Astrocyte (in vitro differentiated cells and primary cell): ENCODE data around the gene ARID5A. TPM values are rescaled to one million over a fixed set of nuclear protein-coding genes. Genes with fewer than 3 reads are reported as not detected.

Experiments
- DNase-seq: peaks from one replicate; pipeline ENCODE4 v3.0.0-alpha.2; 2010; ENCODE audit warnings: low read depth
- FAIRE-seq: peaks from 2 replicates; lab custom pipeline; 2011; peaks lifted over from hg19 to GRCh38; lab: Jason Lieb, UNC
- H2AFZ ChIP-seq: 2 replicates; pipeline ENCODE4 v1.6.0; 2012; ENCODE audit warnings: low read depth, low read length, inconsistent platforms
- H3K27ac ChIP-seq: 2 replicates; pipeline ENCODE4 v1.5.1; 2011; ENCODE audit warnings: low read depth, low read length, inconsistent platforms
- H3K27me3 ChIP-seq: 2 replicates; pipeline ENCODE4 v1.6.0; 2011; ENCODE audit warnings: low read length, inconsistent platforms; ENCODE audit not compliant: insufficient read depth
- H3K36me3 ChIP-seq: 2 replicates; pipeline ENCODE4 v1.5.1; 2011; ENCODE audit warnings: low read length, inconsistent platforms; ENCODE audit not compliant: insufficient read depth
- H3K4me1 ChIP-seq: 2 replicates; pipeline ENCODE4 v1.5.1; 2011; ENCODE audit warnings: low read length, inconsistent platforms; ENCODE audit not compliant: insufficient read depth
- H3K4me2 ChIP-seq: 2 replicates; pipeline ENCODE4 v1.6.0; 2012; ENCODE audit warnings: low read length, inconsistent platforms
- H3K4me3 ChIP-seq: 2 replicates; pipeline ENCODE4 v1.5.1; 2011; ENCODE audit warnings: low read depth, mild to moderate bottlenecking, low read length, inconsistent platforms; ENCODE audit not compliant: insufficient read depth
- H3K79me2 ChIP-seq: 2 replicates; pipeline ENCODE4 v1.6.0; 2012; ENCODE audit warnings: mild to moderate bottlenecking, low read length, inconsistent platforms; ENCODE audit not compliant: insufficient read depth
- H3K9ac ChIP-seq: 2 replicates; pipeline ENCODE4 v1.6.0; 2012; ENCODE audit warnings: mild to moderate bottlenecking, low read length, inconsistent platforms
- H3K9me3 ChIP-seq: 2 replicates; pipeline ENCODE4 v1.5.1; 2012; ENCODE audit warnings: low read depth, mild to moderate bottlenecking, low read length, inconsistent platforms; ENCODE audit not compliant: insufficient read depth
- H4K20me1 ChIP-seq: 2 replicates; pipeline ENCODE4 v1.6.0; 2012; ENCODE audit warnings: low read length, inconsistent platforms; ENCODE audit not compliant: insufficient read depth
- H3K27ac Mint-ChIP-seq: one replicate; pipeline ENCODE4 v1.8.0; 2021; ENCODE audit warnings: mild to moderate bottlenecking, mixed read lengths; ENCODE audit not compliant: unreplicated experiment
- H3K27me3 Mint-ChIP-seq: one replicate; pipeline ENCODE4 v1.8.0; 2021; ENCODE audit warnings: low read depth, mixed read lengths; ENCODE audit not compliant: unreplicated experiment
- H3K36me3 Mint-ChIP-seq: one replicate; pipeline ENCODE4 v1.8.0; 2021; ENCODE audit warnings: low read depth, mixed read lengths; ENCODE audit not compliant: unreplicated experiment
- H3K4me1 Mint-ChIP-seq: one replicate; pipeline ENCODE4 v1.8.0; 2021; ENCODE audit warnings: low read depth, mixed read lengths; ENCODE audit not compliant: unreplicated experiment
- H3K4me3 Mint-ChIP-seq: one replicate; pipeline ENCODE4 v1.8.0; 2021; ENCODE audit warnings: mild to moderate bottlenecking, moderate library complexity, mixed read lengths; ENCODE audit not compliant: unreplicated experiment
- H3K9me3 Mint-ChIP-seq: one replicate; pipeline ENCODE4 v1.8.0; 2021; ENCODE audit warnings: mild to moderate bottlenecking, mixed read lengths; ENCODE audit not compliant: unreplicated experiment
- CTCF ChIP-seq: IDR thresholded peaks from 2 replicates; pipeline ENCODE4 v1.5.1; 2011; ENCODE audit warnings: low read depth, mild to moderate bottlenecking, inconsistent platforms, low read length, moderate library complexity; ENCODE audit not compliant: insufficient read depth
- EZH2 ChIP-seq: IDR thresholded peaks from 2 replicates; pipeline ENCODE4 v1.6.1; 2012; ENCODE audit warnings: mild to moderate bottlenecking, low read length, inconsistent platforms; ENCODE audit not compliant: insufficient read depth
- total RNA-seq: library from RNA; stranded (reverse); gene quantifications from 2 replicates; pipeline ENCODE4 v1.2.1, GENCODE V29; 2021

ARID5A gene
- total RNA-seq, 1 donor from 2014 or later: 11.8 TPM

GRCh38 chr2:96501471-96501874 is 35.1 kb upstream of the ARID5A start:
- H2AFZ ChIP-seq: no peak overlapping the region
- FAIRE-seq: no peak
- no peak overlapping the region for H3K27ac Mint-ChIP-seq

GRCh38 chr2:96501886-96502810 is 34.4 kb upstream of the ARID5A start:
- Mint-ChIP-seq H3K4me1 (peaks cover 10% of the 10 kb centered on the region), H3K27me3 (peaks cover 19% of the 10 kb centered on the region), H3K9me3 (no peaks in the 10 kb centered on the region), H3K36me3 (no peaks in the 10 kb centered on the region), H3K27ac (no peak overlapping the region), H3K4me3 (no peak overlapping the region)
- H2AFZ ChIP-seq: no peak overlapping the region
- peaks cover 30% of the 10 kb centered on the region for H3K27me3 ChIP-seq
- H3K36me3 ChIP-seq: no peaks in the 10 kb centered on the region
- no peak overlapping the region for H3K9ac ChIP-seq
- no peak for FAIRE-seq
- TF ChIP-seq EZH2 (no peak), CTCF (no peak)
- DNase-seq: no peak
- no peaks in the 10 kb centered on the region for H4K20me1 ChIP-seq
- H3K4me3 ChIP-seq: no peak overlapping the region
- no peaks in the 10 kb centered on the region for H3K79me2 ChIP-seq
- no peaks in the 10 kb centered on the region for H3K9me3 ChIP-seq
- no peak overlapping the region for H3K27ac ChIP-seq
- peaks cover 7% of the 10 kb centered on the region for H3K4me1 ChIP-seq
- H3K4me2 ChIP-seq: no peak overlapping the region

More at GRCh38 chr2:96501471-96501874, 35.1 kb upstream of the ARID5A start:
- Histone ChIP-seq H3K4me1 (peaks cover 7% of the 10 kb centered on the region), H3K4me2 (no peak overlapping the region), H3K9ac (no peak overlapping the region), H3K4me3 (no peak overlapping the region), H4K20me1 (no peaks in the 10 kb centered on the region), H3K9me3 (no peaks in the 10 kb centered on the region), H3K79me2 (no peaks in the 10 kb centered on the region), H3K27me3 (peaks cover 35% of the 10 kb centered on the region), H3K27ac (no peak overlapping the region), H3K36me3 (no peaks in the 10 kb centered on the region)
- no peaks in the 10 kb centered on the region for H3K9me3 Mint-ChIP-seq
- TF ChIP-seq EZH2: no peak
- DNase-seq: no peak
- H3K4me1 Mint-ChIP-seq: peaks cover 10% of the 10 kb centered on the region
- H3K27me3 Mint-ChIP-seq: peaks cover 19% of the 10 kb centered on the region
- no peaks in the 10 kb centered on the region for H3K36me3 Mint-ChIP-seq
- no peak overlapping the region for H3K4me3 Mint-ChIP-seq

GRCh38 chr2:96502891-96503636 is 33.5 kb upstream of the ARID5A start:
- TF ChIP-seq EZH2 (no peak), CTCF (no peak)
- Histone ChIP-seq H3K4me1 (peaks cover 7% of the 10 kb centered on the region), H3K4me3 (no peak overlapping the region), H2AFZ (no peak overlapping the region), H4K20me1 (no peaks in the 10 kb centered on the region), H3K27ac (no peak overlapping the region), H3K9ac (no peak overlapping the region), H3K27me3 (peaks cover 26% of the 10 kb centered on the region), H3K36me3 (no peaks in the 10 kb centered on the region), H3K9me3 (no peaks in the 10 kb centered on the region), H3K79me2 (no peaks in the 10 kb centered on the region), H3K4me2 (no peak overlapping the region)
- Mint-ChIP-seq H3K36me3 (no peaks in the 10 kb centered on the region), H3K27me3 (peaks cover 20% of the 10 kb centered on the region), H3K27ac (no peak overlapping the region), H3K4me1 (peaks cover 10% of the 10 kb centered on the region), H3K9me3 (no peaks in the 10 kb centered on the region), H3K4me3 (no peak overlapping the region)
- DNase-seq (no peak), FAIRE-seq (no peak)
